Kidney (tissue), 14 donors: Measurements from ENCODE around the gene CDC5L. TPM values are rescaled to one million over a fixed set of nuclear protein-coding genes. Genes with fewer than 3 reads are reported as not detected.

Source experiments
- DNase-seq, 5 donors: peaks; one replicate each; pipeline ENCODE4 v3.0.0-alpha.2; 2013 to 2020
- FAIRE-seq: peaks from 2 replicates; lab custom pipeline; 2012; peaks lifted over from hg19 to GRCh38; lab: Jason Lieb, UNC
- H3K27ac ChIP-seq, 2 donors: one replicate each; pipeline ENCODE4 v1.7.0; 2013; ENCODE audit warnings: low read depth in 2 of 2, low read length in 2 of 2, inconsistent platforms in 1 of 2
- H3K27me3 ChIP-seq: one replicate; pipeline ENCODE4 v1.7.1; 2013; ENCODE audit warnings: low read length, inconsistent platforms; ENCODE audit not compliant: control insufficient read depth, insufficient read depth
- H3K36me3 ChIP-seq, 3 donors: one replicate each; pipeline versions ENCODE4 v1.7.0 to v1.7.1; 2013; ENCODE audit warnings: low read length in 3 of 3, control low read depth in 1 of 3, inconsistent platforms in 1 of 3; ENCODE audit not compliant: insufficient read depth in 3 of 3, control insufficient read depth in 2 of 3
- H3K4me1 ChIP-seq, 3 donors: one replicate each; pipeline versions ENCODE4 v1.7.0 to v1.7.1; 2013; ENCODE audit warnings: low read length in 3 of 3, inconsistent platforms in 1 of 3, low read depth in 1 of 3; ENCODE audit not compliant: control insufficient read depth in 2 of 3, insufficient read depth in 2 of 3
- H3K4me3 ChIP-seq, 3 donors: one replicate each; pipeline versions ENCODE4 v1.7.0 to v1.8.1; 2013; ENCODE audit warnings: low read length in 3 of 3, control low read depth in 1 of 3, inconsistent platforms in 1 of 3
- H3K9ac ChIP-seq, 3 donors: one replicate each; pipeline versions ENCODE4 v1.7.0 to v1.7.1; 2013; ENCODE audit warnings: low read length in 3 of 3, control low read depth in 1 of 3, inconsistent platforms in 1 of 3
- H3K9me3 ChIP-seq, 3 donors: one replicate each; pipeline versions ENCODE4 v1.7.0 to v1.7.1; 2013; ENCODE audit warnings: low read length in 3 of 3, control low read depth in 1 of 3, inconsistent platforms in 1 of 3; ENCODE audit not compliant: control insufficient read depth in 2 of 3, insufficient read depth in 1 of 3
- intact Hi-C: fragments of 100-400 bp; cut with DNase I; formaldehyde crosslinking; loops from one replicate; pipeline ENCODE4 v1.11.1; 2022
- polyA plus RNA-seq: library from polyadenylated mRNA; stranded (reverse); fragments of 350-450 nt; fragmentation: Illumina TruSeq; extraction: RNeasy Lipid Tissue Mini Kit (QIAGEN cat#74804); gene quantifications from one replicate; pipeline ENCODE4 v1.2.3, GENCODE V29; 2014; ENCODE audit warnings: low read depth, low replicate concordance; ENCODE audit not compliant: insufficient read depth
- total RNA-seq: library from RNA; stranded (reverse); fragmentation: NEBNext Ultra II Directional; extraction: Animal tissue kit (Norgen Biotek cat#: 25700); gene quantifications from one replicate; pipeline ENCODE4 v1.2.1, GENCODE V29; 2021
- TF ChIP-seq, protein P1 (sequence below): IDR thresholded peaks from 3 replicates; pipeline ENCODE4 v1.5.1; 2012; ENCODE audit warnings: mild to moderate bottlenecking, moderate library complexity, borderline replicate concordance; ENCODE audit not compliant: insufficient read depth; ENCODE audit errors: extremely low read depth
- donor health status: control.
- donor health status: control.
- donor health status: control.
- donor health status: control.
- donor health status: control.
- donor health status: DM: yes; HTN: yes; CAD: no.
- donor health status: Normal renal cell carcinoma (clear cell type).

Gene CDC5L
- total and polyA plus RNA-seq, 2 donors from 2014 or later = 7.6 to 17.6 TPM

DNA sequence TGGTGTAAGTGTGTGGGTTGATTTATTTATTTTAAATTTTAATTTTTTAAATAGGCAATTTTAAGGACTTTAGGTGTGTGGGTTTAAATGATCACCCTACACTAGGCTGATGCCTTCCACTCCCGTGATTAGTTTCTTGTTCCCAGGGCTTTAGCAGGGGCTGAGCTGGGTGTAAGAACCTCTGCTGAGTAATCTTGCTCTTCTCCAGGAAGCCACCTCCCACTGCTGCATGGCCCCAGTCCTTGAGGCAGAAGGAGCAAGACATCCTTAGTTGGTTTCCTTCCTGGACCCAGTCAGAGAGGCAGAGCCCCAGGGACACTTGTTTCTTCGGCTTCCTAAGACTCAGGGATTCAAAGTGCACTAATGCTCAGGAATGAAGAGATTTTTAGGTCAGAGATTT is 19.8 kb upstream of the CDC5L start:
- Histone ChIP-seq H3K27me3 (no peaks in the 10 kb centered on the region), H3K9ac (no peak overlapping the region), H3K36me3 (no peaks in the 10 kb centered on the region), H3K4me1 (no peaks in the 10 kb centered on the region), H3K27ac (no peak overlapping the region), H3K9me3 (no peaks in the 10 kb centered on the region), H3K4me3 (no peak overlapping the region)
- FAIRE-seq = no peak
- no peak for DNase-seq
- TF ChIP-seq, protein P1, sequence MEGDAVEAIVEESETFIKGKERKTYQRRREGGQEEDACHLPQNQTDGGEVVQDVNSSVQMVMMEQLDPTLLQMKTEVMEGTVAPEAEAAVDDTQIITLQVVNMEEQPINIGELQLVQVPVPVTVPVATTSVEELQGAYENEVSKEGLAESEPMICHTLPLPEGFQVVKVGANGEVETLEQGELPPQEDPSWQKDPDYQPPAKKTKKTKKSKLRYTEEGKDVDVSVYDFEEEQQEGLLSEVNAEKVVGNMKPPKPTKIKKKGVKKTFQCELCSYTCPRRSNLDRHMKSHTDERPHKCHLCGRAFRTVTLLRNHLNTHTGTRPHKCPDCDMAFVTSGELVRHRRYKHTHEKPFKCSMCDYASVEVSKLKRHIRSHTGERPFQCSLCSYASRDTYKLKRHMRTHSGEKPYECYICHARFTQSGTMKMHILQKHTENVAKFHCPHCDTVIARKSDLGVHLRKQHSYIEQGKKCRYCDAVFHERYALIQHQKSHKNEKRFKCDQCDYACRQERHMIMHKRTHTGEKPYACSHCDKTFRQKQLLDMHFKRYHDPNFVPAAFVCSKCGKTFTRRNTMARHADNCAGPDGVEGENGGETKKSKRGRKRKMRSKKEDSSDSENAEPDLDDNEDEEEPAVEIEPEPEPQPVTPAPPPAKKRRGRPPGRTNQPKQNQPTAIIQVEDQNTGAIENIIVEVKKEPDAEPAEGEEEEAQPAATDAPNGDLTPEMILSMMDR = no peak
- intact Hi-C loops = no loop called here

DNA sequence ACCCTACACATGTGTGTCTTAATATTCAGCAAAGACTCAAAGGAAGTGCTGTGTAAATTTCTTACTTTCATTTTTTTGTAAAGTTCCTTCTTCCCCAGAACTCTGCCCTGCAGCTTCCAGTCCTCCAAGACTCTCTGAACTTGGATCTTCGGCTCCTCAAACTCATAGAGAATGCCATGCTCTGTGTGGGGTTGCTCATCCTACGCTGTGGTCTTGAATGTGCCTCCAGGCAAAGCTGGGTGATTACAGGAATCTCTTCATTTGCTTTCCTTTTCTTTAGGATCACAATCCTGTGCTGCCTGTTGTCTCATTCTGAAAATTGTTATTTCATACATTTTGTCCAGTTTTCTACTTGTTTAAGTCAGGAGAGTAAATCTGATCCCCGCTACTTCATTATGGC is 14.5 kb upstream of the CDC5L start:
- TF ChIP-seq, protein P1 = no peak
- Histone ChIP-seq H3K27me3 (no peaks in the 10 kb centered on the region), H3K36me3 (no peaks in the 10 kb centered on the region), H3K4me1 (no peaks in the 10 kb centered on the region), H3K9ac (no peak overlapping the region), H3K4me3 (no peak overlapping the region), H3K9me3 (no peaks in the 10 kb centered on the region), H3K27ac (no peak overlapping the region)
- DNase-seq = no peak
- FAIRE-seq = no peak
- intact Hi-C loops = no loop called here

DNA sequence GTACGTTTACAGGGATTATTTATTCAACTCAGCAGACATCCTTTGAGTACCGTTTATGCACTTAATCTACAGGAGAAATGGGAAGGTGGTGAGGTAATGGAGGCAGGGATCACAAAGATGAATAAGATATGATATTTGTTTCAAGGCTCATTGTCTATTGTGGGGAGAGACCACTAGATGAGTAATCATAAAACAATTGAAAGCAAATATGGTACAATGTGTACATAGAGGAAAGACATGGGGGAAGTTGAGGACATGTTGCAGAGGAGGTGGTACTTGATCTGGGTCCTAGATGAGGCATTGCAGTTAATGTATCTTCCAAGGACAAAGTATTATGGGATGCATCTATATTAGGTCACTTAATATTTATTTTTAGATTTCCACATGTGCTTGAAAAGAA is 13.7 kb upstream of the CDC5L start:
- intact Hi-C loops = no loop called here
- TF ChIP-seq, protein P1 = no peak
- H3K27ac ChIP-seq = no peak overlapping the region
- DNase-seq (no peak), FAIRE-seq (no peak)
- no peaks in the 10 kb centered on the region for H3K4me1 ChIP-seq
- H3K27me3 ChIP-seq = no peaks in the 10 kb centered on the region
- H3K9me3 ChIP-seq = no peaks in the 10 kb centered on the region
- H3K4me3 ChIP-seq = no peak overlapping the region
- no peak overlapping the region for H3K9ac ChIP-seq
- no peaks in the 10 kb centered on the region for H3K36me3 ChIP-seq

DNA sequence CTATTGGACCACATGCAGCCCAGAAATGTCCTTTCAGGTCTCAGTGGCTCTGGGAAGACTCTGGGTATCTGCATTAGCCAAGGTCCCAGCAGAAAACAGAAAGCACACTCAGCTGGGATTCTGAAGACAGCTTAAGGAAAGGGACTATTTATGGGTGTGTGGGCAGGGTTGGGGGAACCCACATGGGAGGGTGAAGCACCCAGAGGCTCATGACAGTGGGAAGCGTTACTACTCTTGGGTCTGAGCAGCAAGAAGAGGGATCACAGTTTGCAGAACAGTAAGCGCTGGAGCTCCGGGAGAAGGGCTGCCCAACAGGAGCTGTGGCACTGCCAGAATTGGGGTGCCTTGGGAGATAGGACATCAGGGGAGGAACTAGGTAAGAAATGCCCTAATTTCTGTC is 12.4 kb upstream of the CDC5L start:
- no peak for DNase-seq
- H3K4me3 ChIP-seq = no peak overlapping the region
- intact Hi-C loops = no loop called here
- no peaks in the 10 kb centered on the region for H3K36me3 ChIP-seq
- H3K27me3 ChIP-seq = no peaks in the 10 kb centered on the region
- no peak overlapping the region for H3K9ac ChIP-seq
- H3K9me3 ChIP-seq = no peaks in the 10 kb centered on the region
- no peak for FAIRE-seq
- H3K27ac ChIP-seq = no peak overlapping the region
- no peaks in the 10 kb centered on the region for H3K4me1 ChIP-seq
- TF ChIP-seq, protein P1 = no peak
